Memory B cell (primary cell): ENCODE data around the gene CCDC112.
"Not testable (repeated sequence)": the region's sequence is repeated elsewhere in the genome, so short reads cannot be mapped to it uniquely, and the experiment has no call there.

Experiments
- ATAC-seq: fragments of 150-1000 bp; cut with Tn5 transposase; 2 replicates; pipeline ENCODE4 v1.10.0; 2021; ENCODE audit warnings: low read depth, mild to moderate bottlenecking, moderate library complexity
- DNase-seq, 2 donors: peaks; one replicate each; pipeline ENCODE4 v3.0.0; 2022; ENCODE audit warnings: low spot score in 2 of 2
- H3K27ac Mint-ChIP-seq: one replicate; pipeline ENCODE4 v1.8.0; 2022; ENCODE audit warnings: mild to moderate bottlenecking, moderate library complexity, mixed read lengths
- H3K27me3 Mint-ChIP-seq: one replicate; pipeline ENCODE4 v1.8.0; 2022; ENCODE audit warnings: mixed read lengths
- H3K36me3 Mint-ChIP-seq: one replicate; pipeline ENCODE4 v1.8.0; 2022; ENCODE audit warnings: mild to moderate bottlenecking, mixed read lengths
- H3K4me1 Mint-ChIP-seq: one replicate; pipeline ENCODE4 v1.8.0; 2022; ENCODE audit warnings: mixed read lengths
- H3K4me3 Mint-ChIP-seq: one replicate; pipeline ENCODE4 v1.8.0; 2022; ENCODE audit warnings: mild to moderate bottlenecking, moderate library complexity, mixed read lengths
- H3K9me3 Mint-ChIP-seq: one replicate; pipeline ENCODE4 v1.8.0; 2022; ENCODE audit warnings: mixed read lengths

Gene CCDC112

GRCh38 chr5:115262321-115263077 is 34.0 kb downstream of the CCDC112 start, which contains the start of gene PGGT1B:
PGGT1B (minus strand) TSS chr5:115262877; CDS start chr5:115262851, 26 bp downstream.
- DNase-seq (peak; percentile 49 to 60), ATAC-seq (peak; percentile 87)
- Mint-ChIP-seq H3K4me3 (peak within 1 kb of the TSS; percentile 95), H3K27me3 (no peaks in the 10 kb centered on the region), H3K4me1 (peaks cover 30% of the 10 kb centered on the region), H3K27ac (peak within 1 kb of the TSS; percentile 85), H3K36me3 (peaks cover 1% of the 10 kb centered on the region), H3K9me3 (no peaks in the 10 kb centered on the region)

GRCh38 chr5:115262011-115262320 is 34.5 kb downstream of the CCDC112 start:
- H3K36me3 Mint-ChIP-seq, result peaks cover 1% of the 10 kb centered on the region
- H3K9me3 Mint-ChIP-seq, result no peaks in the 10 kb centered on the region
- DNase-seq (no peak), ATAC-seq (peak; percentile 21)
- peak overlapping the region; percentile 85 for H3K27ac Mint-ChIP-seq
- peaks cover 33% of the 10 kb centered on the region for H3K4me1 Mint-ChIP-seq
- peak overlapping the region; percentile 95 for H3K4me3 Mint-ChIP-seq
- H3K27me3 Mint-ChIP-seq, result no peaks in the 10 kb centered on the region

GRCh38 chr5:115260248-115260647 is 36.2 kb downstream of the CCDC112 start:
- no peaks in the 10 kb centered on the region for H3K27me3 Mint-ChIP-seq
- no peak overlapping the region for H3K27ac Mint-ChIP-seq
- H3K36me3 Mint-ChIP-seq, result peaks cover 8% of the 10 kb centered on the region
- ATAC-seq (no peak), DNase-seq (no peak)
- no peaks in the 10 kb centered on the region for H3K9me3 Mint-ChIP-seq
- H3K4me1 Mint-ChIP-seq, result peaks cover 47% of the 10 kb centered on the region
- no peak overlapping the region for H3K4me3 Mint-ChIP-seq

- Mint-ChIP-seq H3K27ac (no peak overlapping the region), H3K27me3 (no peaks in the 10 kb centered on the region), H3K4me3 (no peak overlapping the region), H3K36me3 (peaks cover 9% of the 10 kb centered on the region), H3K4me1 (peaks cover 56% of the 10 kb centered on the region), H3K9me3 (no peaks in the 10 kb centered on the region)
- DNase-seq (no peak), ATAC-seq (no peak)
Observed at GRCh38 chr5:115257981-115258380, 38.5 kb downstream of the CCDC112 start.

- ATAC-seq, H3K27me3 Mint-ChIP-seq, DNase-seq, H3K4me3 Mint-ChIP-seq, H3K9me3 Mint-ChIP-seq: not testable (repeated sequence)
- peak overlapping the region; percentile 32 for H3K27ac Mint-ChIP-seq
- H3K36me3 Mint-ChIP-seq, result peaks cover 12% of the 10 kb centered on the region
- H3K4me1 Mint-ChIP-seq, result peaks cover 15% of the 10 kb centered on the region
Observed at GRCh38 chr5:115249379-115249778, 47.1 kb downstream of the CCDC112 start.

GRCh38 chr5:115246361-115246991 is 50.0 kb downstream of the CCDC112 start:
- Mint-ChIP-seq H3K4me1 (peaks cover 17% of the 10 kb centered on the region), H3K4me3 (no peak overlapping the region), H3K27ac (no peak overlapping the region), H3K27me3 (no peaks in the 10 kb centered on the region), H3K36me3 (peaks cover 11% of the 10 kb centered on the region), H3K9me3 (no peaks in the 10 kb centered on the region)
- ATAC-seq (no peak), DNase-seq (peak in 1 of 2 donors; percentile 24)

- DNase-seq (no peak), ATAC-seq (no peak)
Observed at GRCh38 chr5:115243412-115243811, 53.0 kb downstream of the CCDC112 start.

GRCh38 chr5:115241881-115242642 is 54.4 kb downstream of the CCDC112 start:
- DNase-seq (no peak), ATAC-seq (no peak)
- Mint-ChIP-seq H3K27ac (no peak overlapping the region), H3K36me3 (peaks cover 11% of the 10 kb centered on the region), H3K27me3 (no peaks in the 10 kb centered on the region), H3K4me3 (no peak overlapping the region), H3K9me3 (no peaks in the 10 kb centered on the region), H3K4me1 (peaks cover 7% of the 10 kb centered on the region)

More at GRCh38 chr5:115243412-115243811, 53.0 kb downstream of the CCDC112 start:
- H3K9me3 Mint-ChIP-seq, result no peaks in the 10 kb centered on the region
- peaks cover 7% of the 10 kb centered on the region for H3K4me1 Mint-ChIP-seq
- H3K27ac Mint-ChIP-seq, result no peak overlapping the region
- peaks cover 11% of the 10 kb centered on the region for H3K36me3 Mint-ChIP-seq
- H3K27me3 Mint-ChIP-seq, result no peaks in the 10 kb centered on the region
- H3K4me3 Mint-ChIP-seq, result no peak overlapping the region

- DNase-seq, result no peak
- H3K27ac Mint-ChIP-seq, result no peak overlapping the region
- no peak overlapping the region for H3K4me3 Mint-ChIP-seq
- peaks cover 27% of the 10 kb centered on the region for H3K36me3 Mint-ChIP-seq
- H3K4me1 Mint-ChIP-seq, result peaks cover 6% of the 10 kb centered on the region
- no peaks in the 10 kb centered on the region for H3K27me3 Mint-ChIP-seq
- no peaks in the 10 kb centered on the region for H3K9me3 Mint-ChIP-seq
- ATAC-seq, result no peak
Observed at GRCh38 chr5:115237066-115237465, 59.4 kb downstream of the CCDC112 start.

GRCh38 chr5:115236599-115236998 is 59.9 kb downstream of the CCDC112 start:
- ATAC-seq, result no peak

GRCh38 chr5:115231598-115231997 is 64.9 kb downstream of the CCDC112 start:
- H3K9me3 Mint-ChIP-seq, result no peaks in the 10 kb centered on the region
- DNase-seq (no peak), ATAC-seq (no peak)
- H3K27ac Mint-ChIP-seq, result no peak overlapping the region
- H3K4me3 Mint-ChIP-seq, result no peak overlapping the region
- H3K36me3 Mint-ChIP-seq, result peaks cover 52% of the 10 kb centered on the region
- H3K4me1 Mint-ChIP-seq, result peaks cover 10% of the 10 kb centered on the region
- H3K27me3 Mint-ChIP-seq, result no peaks in the 10 kb centered on the region

More at GRCh38 chr5:115236599-115236998, 59.9 kb downstream of the CCDC112 start:
- Mint-ChIP-seq H3K27me3 (no peaks in the 10 kb centered on the region), H3K27ac (no peak overlapping the region), H3K4me3 (no peak overlapping the region), H3K9me3 (no peaks in the 10 kb centered on the region), H3K36me3 (peaks cover 31% of the 10 kb centered on the region), H3K4me1 (peaks cover 4% of the 10 kb centered on the region)
- no peak for DNase-seq

- ATAC-seq, result no peak
- no peaks in the 10 kb centered on the region for H3K27me3 Mint-ChIP-seq
- H3K36me3 Mint-ChIP-seq, result peaks cover 51% of the 10 kb centered on the region
- H3K4me3 Mint-ChIP-seq, result no peak overlapping the region
- H3K27ac Mint-ChIP-seq, result no peak overlapping the region
- H3K9me3 Mint-ChIP-seq, result no peaks in the 10 kb centered on the region
- DNase-seq, result no peak
- H3K4me1 Mint-ChIP-seq, result peaks cover 8% of the 10 kb centered on the region
Observed at GRCh38 chr5:115229606-115230005, 66.8 kb downstream of the CCDC112 start.

GRCh38 chr5:115227281-115227680 is 69.2 kb downstream of the CCDC112 start:
- no peaks in the 10 kb centered on the region for H3K27me3 Mint-ChIP-seq
- peaks cover 8% of the 10 kb centered on the region for H3K4me1 Mint-ChIP-seq
- ATAC-seq (no peak), DNase-seq (no peak)
- no peaks in the 10 kb centered on the region for H3K9me3 Mint-ChIP-seq
- H3K4me3 Mint-ChIP-seq, result no peak overlapping the region
- H3K27ac Mint-ChIP-seq, result no peak overlapping the region
- H3K36me3 Mint-ChIP-seq, result peaks cover 46% of the 10 kb centered on the region
